Nephron (organoid): Measurements from ENCODE around the gene KCNQ1.

Source experiments
- H3K27ac Mint-ChIP-seq, 3 experiments: 2 replicates each; pipeline ENCODE4 v1.8.0; 2020; ENCODE audit warnings: mixed read lengths in 3 of 3, mild to moderate bottlenecking in 2 of 3, moderate library complexity in 1 of 3
- H3K27me3 Mint-ChIP-seq: 2 replicates; pipeline ENCODE4 v1.8.0; 2021; ENCODE audit warnings: low read depth, mild to moderate bottlenecking, moderate library complexity, mixed read lengths
- H3K36me3 Mint-ChIP-seq: 2 replicates; pipeline ENCODE4 v1.8.0; 2020; ENCODE audit warnings: low read depth, mixed read lengths
- H3K4me1 Mint-ChIP-seq: 2 replicates; pipeline ENCODE4 v1.8.0; 2020; ENCODE audit warnings: mixed read lengths
- H3K4me3 Mint-ChIP-seq, 3 experiments: 2 replicates each; pipeline ENCODE4 v1.8.0; 2020; ENCODE audit warnings: mild to moderate bottlenecking in 3 of 3, mixed read lengths in 3 of 3, moderate library complexity in 2 of 3
- H3K9me3 Mint-ChIP-seq: 2 replicates; pipeline ENCODE4 v1.8.0; 2020; ENCODE audit warnings: mixed read lengths
- TF ChIP-seq, protein P1 (sequence below), 3 experiments: fragments of 200-600 bp; sonication (generic); IDR thresholded peaks; one replicate each; pipeline ENCODE4 v1.5.0; 2021; ENCODE audit warnings: antibody characterized with exemption in 3 of 3; ENCODE audit not compliant: unreplicated experiment in 3 of 3

KCNQ1 gene

DNA sequence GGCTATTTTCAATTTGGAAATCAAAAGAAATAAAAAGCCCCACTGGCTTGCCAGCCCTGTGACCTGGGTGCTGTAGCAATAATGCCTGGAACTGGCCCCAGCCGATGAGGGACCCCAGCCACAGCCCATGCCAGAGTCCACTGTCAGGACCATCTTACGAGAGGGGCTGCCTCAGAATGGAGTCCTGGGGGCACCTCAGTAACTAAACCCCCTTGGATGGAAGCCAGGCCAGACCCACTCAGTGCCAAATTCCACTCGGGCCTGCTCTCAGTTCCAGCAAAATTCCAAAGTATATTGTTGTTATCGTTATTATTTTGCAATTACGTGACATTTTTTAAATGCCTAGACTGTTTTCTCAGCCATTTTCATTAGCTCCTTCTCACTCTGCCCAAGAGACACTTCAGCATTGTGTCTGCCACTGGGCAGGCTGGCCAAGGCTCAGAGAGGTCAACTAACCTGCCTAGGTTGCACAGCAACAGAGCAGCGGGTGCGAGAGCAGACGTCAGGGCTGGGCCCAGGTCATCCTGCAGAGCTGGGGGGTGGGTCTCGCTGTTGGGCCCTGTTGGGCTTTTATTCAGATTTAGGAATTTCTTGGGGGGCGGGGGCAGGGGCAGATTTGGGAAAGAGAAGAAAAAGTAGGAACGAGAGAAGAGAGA, 421.2 kb downstream of the KCNQ1 start:
- peaks cover 71% of the 10 kb centered on the region for H3K27me3 Mint-ChIP-seq
- H3K4me1 Mint-ChIP-seq: peaks cover 35% of the 10 kb centered on the region
- H3K9me3 Mint-ChIP-seq: no peaks in the 10 kb centered on the region
- TF ChIP-seq, protein P1, sequence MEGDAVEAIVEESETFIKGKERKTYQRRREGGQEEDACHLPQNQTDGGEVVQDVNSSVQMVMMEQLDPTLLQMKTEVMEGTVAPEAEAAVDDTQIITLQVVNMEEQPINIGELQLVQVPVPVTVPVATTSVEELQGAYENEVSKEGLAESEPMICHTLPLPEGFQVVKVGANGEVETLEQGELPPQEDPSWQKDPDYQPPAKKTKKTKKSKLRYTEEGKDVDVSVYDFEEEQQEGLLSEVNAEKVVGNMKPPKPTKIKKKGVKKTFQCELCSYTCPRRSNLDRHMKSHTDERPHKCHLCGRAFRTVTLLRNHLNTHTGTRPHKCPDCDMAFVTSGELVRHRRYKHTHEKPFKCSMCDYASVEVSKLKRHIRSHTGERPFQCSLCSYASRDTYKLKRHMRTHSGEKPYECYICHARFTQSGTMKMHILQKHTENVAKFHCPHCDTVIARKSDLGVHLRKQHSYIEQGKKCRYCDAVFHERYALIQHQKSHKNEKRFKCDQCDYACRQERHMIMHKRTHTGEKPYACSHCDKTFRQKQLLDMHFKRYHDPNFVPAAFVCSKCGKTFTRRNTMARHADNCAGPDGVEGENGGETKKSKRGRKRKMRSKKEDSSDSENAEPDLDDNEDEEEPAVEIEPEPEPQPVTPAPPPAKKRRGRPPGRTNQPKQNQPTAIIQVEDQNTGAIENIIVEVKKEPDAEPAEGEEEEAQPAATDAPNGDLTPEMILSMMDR (IDR thresholded peaks at IDR 0.05; ENCODE audit: unreplicated experiment in 3 of 3): no peak
- H3K36me3 Mint-ChIP-seq: no peaks in the 10 kb centered on the region
- no peak overlapping the region for H3K27ac Mint-ChIP-seq
- no peak overlapping the region for H3K4me3 Mint-ChIP-seq

DNA sequence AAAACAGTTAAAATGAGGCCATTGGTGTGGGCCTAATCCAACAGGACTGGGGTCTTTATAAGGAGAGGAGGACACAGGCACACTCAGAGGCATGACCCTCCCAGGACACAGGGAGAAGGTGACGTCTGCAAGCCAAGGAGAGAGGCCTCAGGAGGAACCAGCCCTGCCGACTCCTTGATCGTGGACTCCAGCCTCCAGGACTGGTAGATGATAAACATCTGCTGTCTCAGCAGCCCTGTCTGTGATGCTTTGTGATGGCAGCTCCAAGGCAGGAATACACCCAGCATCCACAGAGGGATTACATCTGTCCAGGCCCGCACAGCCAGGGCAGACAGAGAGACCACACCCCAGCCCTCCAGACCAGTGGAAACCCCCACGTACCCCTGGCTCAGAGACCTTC, 422.3 kb downstream of the KCNQ1 start:
- no peaks in the 10 kb centered on the region for H3K9me3 Mint-ChIP-seq
- H3K27me3 Mint-ChIP-seq: peaks cover 72% of the 10 kb centered on the region
- H3K36me3 Mint-ChIP-seq: no peaks in the 10 kb centered on the region
- peak overlapping the region in 2 of 3 experiments; percentile 32 to 61 for H3K4me3 Mint-ChIP-seq
- H3K27ac Mint-ChIP-seq: peak overlapping the region; percentile 47 to 63 (median 63)
- peaks cover 40% of the 10 kb centered on the region for H3K4me1 Mint-ChIP-seq
- TF ChIP-seq, protein P1 (IDR thresholded peaks at IDR 0.05; ENCODE audit: unreplicated experiment in 3 of 3): no peak

DNA sequence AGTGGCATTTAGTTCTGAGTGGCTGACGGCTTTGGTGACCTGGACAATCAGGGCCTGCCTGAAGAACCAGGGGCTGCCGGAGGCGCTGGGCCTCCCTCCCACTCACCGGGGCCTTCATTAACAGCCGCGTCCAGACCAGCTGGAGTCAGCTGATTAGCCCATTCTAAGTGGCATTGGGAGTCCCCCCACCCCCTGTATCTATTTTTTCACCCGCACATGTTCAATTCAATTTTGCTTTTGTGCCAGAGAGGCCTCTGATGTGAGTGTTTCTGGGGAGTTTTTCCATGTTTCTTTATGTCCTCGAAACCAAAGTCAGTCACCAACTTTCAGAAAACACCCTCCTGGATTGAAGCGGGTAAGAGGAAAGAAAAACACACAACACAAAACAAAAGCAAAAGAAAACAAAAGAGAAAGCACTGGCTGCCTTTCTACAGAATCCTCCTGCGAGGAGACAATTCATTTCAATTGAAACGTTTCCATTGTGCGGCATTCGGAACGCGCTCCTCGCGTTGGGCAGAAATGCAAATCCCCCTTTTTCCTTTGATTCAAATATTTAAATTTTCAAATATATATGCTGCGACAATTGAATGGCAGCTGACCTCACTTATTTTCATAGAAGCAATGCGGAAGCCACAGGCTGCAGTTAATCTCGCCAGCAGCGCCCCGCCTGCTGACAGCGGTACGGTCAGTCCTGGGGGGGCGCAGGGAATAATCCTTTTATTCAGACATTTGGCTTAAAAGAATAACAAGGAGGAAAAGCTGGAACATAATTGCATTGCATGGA, 423.1 kb downstream of the KCNQ1 start:
- peaks cover 40% of the 10 kb centered on the region for H3K4me1 Mint-ChIP-seq
- H3K9me3 Mint-ChIP-seq: no peaks in the 10 kb centered on the region
- peaks cover 72% of the 10 kb centered on the region for H3K27me3 Mint-ChIP-seq
- TF ChIP-seq, protein P1 (IDR thresholded peaks at IDR 0.05; ENCODE audit: unreplicated experiment in 3 of 3): no peak
- peak overlapping the region; percentile 47 to 63 (median 63) for H3K27ac Mint-ChIP-seq
- no peaks in the 10 kb centered on the region for H3K36me3 Mint-ChIP-seq
- H3K4me3 Mint-ChIP-seq: peak overlapping the region in 2 of 3 experiments; percentile 61 to 72

DNA sequence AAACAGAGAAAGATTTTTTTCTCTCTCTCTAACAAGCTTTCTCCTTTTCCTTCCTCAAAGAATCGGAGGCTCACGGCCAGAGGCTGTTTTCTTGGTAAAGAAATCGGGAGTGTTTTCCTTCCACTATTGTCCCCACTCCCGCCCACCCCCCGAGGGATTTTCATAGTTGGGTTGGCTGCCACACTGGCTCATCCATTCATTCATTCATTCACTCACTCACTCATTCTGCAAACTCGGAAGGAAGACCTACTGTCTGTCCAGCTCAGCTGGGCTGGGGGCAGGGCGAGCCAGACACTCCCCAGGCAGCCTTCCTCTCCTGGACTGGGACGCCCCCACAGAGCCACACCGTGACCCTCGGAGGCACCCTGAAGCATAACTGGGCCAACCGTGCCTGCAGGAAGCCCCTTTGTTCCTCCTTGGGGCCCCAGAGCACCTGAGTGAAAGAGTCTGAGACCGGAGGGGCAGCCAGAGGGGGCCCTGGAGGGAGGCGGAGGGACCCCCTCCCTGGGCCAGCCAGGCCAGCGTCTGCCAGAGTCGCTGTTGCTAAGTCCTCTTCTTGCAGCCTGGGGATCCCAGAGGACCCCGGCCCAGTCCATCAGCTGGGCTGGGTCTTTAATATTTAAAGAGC, 423.8 kb downstream of the KCNQ1 start:
- Mint-ChIP-seq H3K36me3 (no peaks in the 10 kb centered on the region), H3K27me3 (peaks cover 65% of the 10 kb centered on the region), H3K4me3 (peak overlapping the region; percentile 63 to 76 (median 72)), H3K9me3 (no peaks in the 10 kb centered on the region), H3K4me1 (peaks cover 40% of the 10 kb centered on the region), H3K27ac (peak overlapping the region; percentile 47 to 82 (median 52))
- TF ChIP-seq, protein P1 (IDR thresholded peaks at IDR 0.05; ENCODE audit: unreplicated experiment in 3 of 3): no peak

DNA sequence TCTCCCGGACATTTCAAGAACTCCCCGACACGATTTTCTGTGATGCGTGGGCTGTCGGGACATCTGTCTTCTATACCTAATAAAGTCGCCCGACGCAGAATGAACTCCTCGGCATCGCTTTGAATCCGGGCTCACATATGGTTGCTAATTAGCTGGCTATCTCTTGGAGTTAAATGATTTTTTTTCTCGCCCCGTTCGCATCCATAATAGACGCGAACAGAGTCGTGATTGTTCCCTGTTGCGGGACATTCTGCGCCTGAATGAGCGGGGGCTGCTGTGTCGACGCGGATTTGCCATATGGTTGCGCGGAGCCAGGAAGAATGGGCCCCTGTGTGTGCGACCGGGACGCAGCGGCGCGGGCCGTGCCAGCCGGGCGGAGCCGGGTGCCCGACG, 424.3 kb downstream of the KCNQ1 start:
- Mint-ChIP-seq H3K4me3 (peak overlapping the region; percentile 48 to 76 (median 72)), H3K36me3 (no peaks in the 10 kb centered on the region), H3K27me3 (peaks cover 65% of the 10 kb centered on the region), H3K9me3 (peaks cover 3% of the 10 kb centered on the region), H3K4me1 (peaks cover 40% of the 10 kb centered on the region), H3K27ac (peak overlapping the region; percentile 47 to 82 (median 52))
- TF ChIP-seq, protein P1 (IDR thresholded peaks at IDR 0.05; ENCODE audit: unreplicated experiment in 3 of 3): no peak
